Spinal cord (tissue), 10 donors: ENCODE measurements around the gene NID1. TPM values are rescaled to one million over a fixed set of nuclear protein-coding genes. Genes with fewer than 3 reads are reported as not detected.
"Not testable (repeated sequence)": the region's sequence is repeated elsewhere in the genome, so short reads cannot be mapped to it uniquely, and the experiment has no call there.

Experiments used
- DNase-seq, 6 donors: peaks; one replicate each; pipeline versions ENCODE4 v3.0.0 to v3.0.0-alpha.2; 2013 to 2015; ENCODE audit warnings: low spot score in 6 of 6, low read depth in 4 of 6
- H3K27ac ChIP-seq: one replicate; pipeline ENCODE4 v1.5.1; 2013; ENCODE audit warnings: low read depth, low read length, control low read depth
- H3K27me3 ChIP-seq: one replicate; pipeline ENCODE4 v1.6.1; 2013; ENCODE audit warnings: low read length; ENCODE audit not compliant: control insufficient read depth, insufficient read depth
- H3K36me3 ChIP-seq: one replicate; pipeline ENCODE4 v1.6.1; 2013; ENCODE audit warnings: low read length; ENCODE audit not compliant: control insufficient read depth, insufficient read depth
- H3K4me1 ChIP-seq: one replicate; pipeline ENCODE4 v1.6.1; 2013; ENCODE audit warnings: low read length; ENCODE audit not compliant: control insufficient read depth, insufficient read depth
- H3K4me3 ChIP-seq: one replicate; pipeline ENCODE4 v1.5.1; 2013; ENCODE audit warnings: low read depth, low read length, control low read depth
- H3K9me3 ChIP-seq: one replicate; pipeline ENCODE4 v1.6.1; 2013; ENCODE audit warnings: low read length; ENCODE audit not compliant: control insufficient read depth, insufficient read depth
- WGBS: methylation state at CpG from one replicate; pipeline ENCODE4 v1.1.5; 2013; ENCODE audit warnings: missing lambda C conversion rate; ENCODE audit not compliant: insufficient coverage; 5-methylcytosine and 5-hydroxymethylcytosine counted together
- polyA plus RNA-seq, 2 donors: library from polyadenylated mRNA; unstranded; fragments of 120-200 nt; gene quantifications; one replicate each; pipeline ENCODE4 v1.2.1, GENCODE V29; 2013; ENCODE audit not compliant: insufficient read length in 2 of 2
- total RNA-seq, 2 donors: library from RNA; depleted of rRNA in 1 of 2; stranded (reverse); fragments of 120-200 nt in 1 of 2; fragments of >200 nt in 1 of 2; gene quantifications; one replicate each; pipeline versions ENCODE4 v1.2.3 to v1.2.4, GENCODE V29; 2013 to 2014
- donor health status: healthy.

Gene NID1
- total and polyA plus RNA-seq, 4 donors, result 92.7 to 160 (median 95.3) TPM

GRCh38 chr1:236009191-236009590 lies 55.7 kb downstream of the NID1 start:
- WGBS, result 71% methylated on average over 5 of the region's 5 CpGs
- H3K36me3 ChIP-seq, result peaks cover 15% of the 10 kb centered on the region
- no peaks in the 10 kb centered on the region for H3K4me1 ChIP-seq
- no peak for DNase-seq
- no peak overlapping the region for H3K4me3 ChIP-seq
- peak overlapping the region; percentile 53 for H3K27ac ChIP-seq
- no peaks in the 10 kb centered on the region for H3K27me3 ChIP-seq
- H3K9me3 ChIP-seq, result no peaks in the 10 kb centered on the region

- no peak overlapping the region for H3K4me3 ChIP-seq
- peaks cover 9% of the 10 kb centered on the region for H3K36me3 ChIP-seq
- DNase-seq, result no peak
- WGBS, result 100% methylated on average over 2 of the region's 3 CpGs
- H3K4me1 ChIP-seq, result no peaks in the 10 kb centered on the region
- H3K27ac ChIP-seq, result no peak overlapping the region
- no peaks in the 10 kb centered on the region for H3K9me3 ChIP-seq
- H3K27me3 ChIP-seq, result no peaks in the 10 kb centered on the region
Observed at GRCh38 chr1:236007781-236008180, 57.1 kb downstream of the NID1 start.

GRCh38 chr1:236003058-236003457 lies 61.8 kb downstream of the NID1 start:
- not testable (repeated sequence) for H3K27me3 ChIP-seq, H3K36me3 ChIP-seq
- WGBS, result 50% methylated on average over 2 of the region's 9 CpGs

GRCh38 chr1:236002572-236002971 lies 62.3 kb downstream of the NID1 start:
- H3K4me3 ChIP-seq, result no peak overlapping the region
- H3K27me3 ChIP-seq, result no peaks in the 10 kb centered on the region
- H3K27ac ChIP-seq, result peak overlapping the region; percentile 25
- H3K36me3 ChIP-seq, result peaks cover 5% of the 10 kb centered on the region
- no peak for DNase-seq
- WGBS, result 88% methylated on average over 9 of the region's 11 CpGs
- H3K9me3 ChIP-seq, result no peaks in the 10 kb centered on the region
- H3K4me1 ChIP-seq, result peaks cover 11% of the 10 kb centered on the region

More at GRCh38 chr1:236003058-236003457, 61.8 kb downstream of the NID1 start:
- peaks cover 11% of the 10 kb centered on the region for H3K4me1 ChIP-seq
- not testable (repeated sequence) for H3K4me3 ChIP-seq, H3K27ac ChIP-seq, DNase-seq, H3K9me3 ChIP-seq

- Histone ChIP-seq H3K27ac (no peak overlapping the region), H3K27me3 (no peaks in the 10 kb centered on the region), H3K36me3 (no peaks in the 10 kb centered on the region), H3K9me3 (no peaks in the 10 kb centered on the region), H3K4me1 (peaks cover 11% of the 10 kb centered on the region), H3K4me3 (no peak overlapping the region)
- DNase-seq, result no peak
- WGBS, result 80% methylated on average over 7 of the region's 7 CpGs
Observed at GRCh38 chr1:236002025-236002390, 62.9 kb downstream of the NID1 start.

- Histone ChIP-seq H3K27me3 (no peaks in the 10 kb centered on the region), H3K9me3 (no peaks in the 10 kb centered on the region), H3K4me1 (peaks cover 11% of the 10 kb centered on the region), H3K27ac (no peak overlapping the region), H3K36me3 (no peaks in the 10 kb centered on the region), H3K4me3 (no peak overlapping the region)
- 95% methylated on average over 4 of the region's 6 CpGs for WGBS
- no peak for DNase-seq
Observed at GRCh38 chr1:236000781-236001180, 64.1 kb downstream of the NID1 start.

GRCh38 chr1:235999259-235999925 lies 65.5 kb downstream of the NID1 start:
- Histone ChIP-seq H3K9me3 (no peaks in the 10 kb centered on the region), H3K36me3 (no peaks in the 10 kb centered on the region), H3K4me3 (no peak overlapping the region), H3K27me3 (no peaks in the 10 kb centered on the region), H3K4me1 (peaks cover 11% of the 10 kb centered on the region), H3K27ac (no peak overlapping the region)
- 93% methylated on average over 6 of the region's 8 CpGs for WGBS
- DNase-seq, result no peak

- no peak overlapping the region for H3K27ac ChIP-seq
- peaks cover 11% of the 10 kb centered on the region for H3K4me1 ChIP-seq
- no peaks in the 10 kb centered on the region for H3K27me3 ChIP-seq
- H3K4me3 ChIP-seq, result no peak overlapping the region
- no peaks in the 10 kb centered on the region for H3K9me3 ChIP-seq
- WGBS, result 89% methylated on average over 6 of the region's 6 CpGs
- no peak for DNase-seq
- H3K36me3 ChIP-seq, result peaks cover under 1% of the 10 kb centered on the region
Observed at GRCh38 chr1:235998812-235999211, 66.1 kb downstream of the NID1 start.

GRCh38 chr1:235997931-235998330 lies 67.0 kb downstream of the NID1 start:
- no peak for DNase-seq
- WGBS, result 77% methylated on average over 3 of the region's 5 CpGs
- Histone ChIP-seq H3K4me1 (peaks cover 11% of the 10 kb centered on the region), H3K36me3 (peaks cover 8% of the 10 kb centered on the region), H3K4me3 (no peak overlapping the region), H3K27ac (no peak overlapping the region), H3K9me3 (no peaks in the 10 kb centered on the region), H3K27me3 (no peaks in the 10 kb centered on the region)

- 44% methylated on average over 2 of the region's 5 CpGs for WGBS
- Histone ChIP-seq H3K9me3 (no peaks in the 10 kb centered on the region), H3K27ac (no peak overlapping the region), H3K27me3 (no peaks in the 10 kb centered on the region), H3K4me3 (no peak overlapping the region), H3K36me3 (peaks cover 12% of the 10 kb centered on the region), H3K4me1 (peaks cover 4% of the 10 kb centered on the region)
- DNase-seq, result no peak
Observed at GRCh38 chr1:235997049-235997448, 67.8 kb downstream of the NID1 start.
